ENCODE results near the gene CPNE9.

Gene CPNE9

DNA sequence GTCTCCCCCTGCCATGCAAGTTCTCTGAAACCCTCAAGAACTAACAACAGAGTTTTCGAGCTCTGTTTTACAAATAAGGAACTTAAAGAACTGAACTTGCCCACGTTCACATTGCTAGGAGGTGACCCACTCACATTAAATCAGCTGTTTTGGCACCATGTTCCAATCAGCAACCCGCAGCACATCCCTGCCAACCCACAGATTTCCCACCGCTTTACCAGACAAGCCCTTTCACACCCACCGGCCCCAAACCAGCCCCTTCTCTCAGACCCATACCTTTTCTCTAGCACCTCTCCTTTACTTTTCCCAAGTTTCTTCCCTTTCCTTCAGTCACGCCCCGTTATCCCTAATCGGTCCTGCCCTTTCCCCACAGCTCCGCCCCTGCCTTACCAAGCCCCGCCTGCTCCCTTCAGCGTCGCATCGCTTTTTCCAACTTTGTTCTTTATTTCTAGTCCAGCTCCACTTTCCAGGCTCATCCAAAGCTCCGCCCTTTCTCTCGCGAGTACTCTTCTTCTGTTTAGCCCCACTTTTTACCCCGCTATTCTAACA lies 27.1 kb downstream of the CPNE9 start:
- Histone ChIP-seq H3K36me3 (ENCODE audit: control insufficient read depth in 2 of 2, insufficient read depth in 2 of 2, low read length in 2 of 2) (peaks cover 14 to 15% of the 10 kb centered on the region in 2 donors), H3K9ac (ENCODE audit: low read length in 2 of 2) (peak overlapping the region; percentile 74 to 77), H3K27ac (ENCODE audit: low read length) (peak overlapping the region; percentile 95), H3K4me1 (ENCODE audit: control insufficient read depth, insufficient read depth, low read length) (peaks cover 23% of the 10 kb centered on the region), H3K27me3 (ENCODE audit: control insufficient read depth in 1 of 2, insufficient read depth in 2 of 2, low read length in 2 of 2) (no peaks in the 10 kb centered on the region), H3K9me3 (ENCODE audit: control insufficient read depth in 2 of 2, low read length in 2 of 2) (no peaks in the 10 kb centered on the region), H3K4me3 (ENCODE audit: low read length in 2 of 2) (peak overlapping the region; percentile 84 to 87)

DNA sequence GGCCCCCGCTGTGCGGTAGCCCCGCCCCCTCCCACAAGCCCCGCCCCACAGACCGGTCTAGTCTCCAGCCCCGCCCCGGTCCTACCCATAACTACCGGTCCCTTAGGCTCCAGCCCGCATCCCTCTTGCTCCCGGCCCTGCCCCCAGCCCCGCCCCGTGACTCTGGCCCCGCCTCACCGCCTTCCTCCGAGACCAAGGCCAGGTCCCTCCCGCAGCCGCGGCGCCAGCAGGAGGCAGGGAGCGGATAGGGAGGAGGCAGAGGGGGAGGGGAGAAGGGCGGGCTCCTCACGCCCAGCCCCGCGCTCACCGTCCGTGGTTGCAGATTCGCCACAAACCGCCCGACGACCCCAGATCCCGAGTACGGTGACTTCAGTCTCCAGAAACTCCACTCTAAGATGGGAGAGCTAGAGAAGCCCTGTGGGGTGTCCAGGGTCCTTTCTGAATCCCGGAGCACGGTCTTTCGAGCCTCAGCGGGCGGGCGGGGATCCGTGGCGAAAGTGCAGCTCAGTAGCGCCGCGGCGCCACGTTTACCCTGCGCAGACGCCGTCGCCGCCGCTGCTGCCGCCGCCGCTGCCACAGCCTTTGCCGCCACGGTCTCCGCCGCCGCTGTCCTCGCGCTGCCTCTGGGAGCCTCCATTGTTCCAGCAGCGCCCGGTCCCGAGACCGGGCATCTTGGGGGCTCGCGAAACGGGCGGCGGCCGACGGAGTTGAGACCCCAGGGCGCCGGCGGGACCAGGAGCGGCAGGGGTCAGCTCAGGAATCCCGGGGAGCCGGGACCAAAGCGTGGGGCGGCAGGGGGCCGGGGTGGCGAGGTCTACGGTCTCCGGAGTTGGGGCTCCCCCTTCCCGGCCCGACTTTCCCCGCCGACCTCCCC lies 27.8 kb downstream of the CPNE9 start, which contains the start of gene BRPF1:
TSS of gene BRPF1 (plus strand) at position 530 of the 874 bp plus-strand sequence. CDS start 2,406 bp downstream, outside the sequence.
- Histone ChIP-seq H3K4me1 (ENCODE audit: control insufficient read depth, insufficient read depth, low read length) (peaks cover 23% of the 10 kb centered on the region), H3K27me3 (ENCODE audit: control insufficient read depth in 1 of 2, insufficient read depth in 2 of 2, low read length in 2 of 2) (no peaks in the 10 kb centered on the region), H3K36me3 (ENCODE audit: control insufficient read depth in 2 of 2, insufficient read depth in 2 of 2, low read length in 2 of 2) (peaks cover 15 to 17% of the 10 kb centered on the region in 2 donors), H3K27ac (ENCODE audit: low read length) (peak within 1 kb of the TSS; percentile 95), H3K9me3 (ENCODE audit: control insufficient read depth in 2 of 2, low read length in 2 of 2) (no peaks in the 10 kb centered on the region), H3K9ac (ENCODE audit: low read length in 2 of 2) (peak within 1 kb of the TSS; percentile 77 to 98), H3K4me3 (ENCODE audit: low read length in 2 of 2) (peak within 1 kb of the TSS; percentile 87 to 89)

DNA sequence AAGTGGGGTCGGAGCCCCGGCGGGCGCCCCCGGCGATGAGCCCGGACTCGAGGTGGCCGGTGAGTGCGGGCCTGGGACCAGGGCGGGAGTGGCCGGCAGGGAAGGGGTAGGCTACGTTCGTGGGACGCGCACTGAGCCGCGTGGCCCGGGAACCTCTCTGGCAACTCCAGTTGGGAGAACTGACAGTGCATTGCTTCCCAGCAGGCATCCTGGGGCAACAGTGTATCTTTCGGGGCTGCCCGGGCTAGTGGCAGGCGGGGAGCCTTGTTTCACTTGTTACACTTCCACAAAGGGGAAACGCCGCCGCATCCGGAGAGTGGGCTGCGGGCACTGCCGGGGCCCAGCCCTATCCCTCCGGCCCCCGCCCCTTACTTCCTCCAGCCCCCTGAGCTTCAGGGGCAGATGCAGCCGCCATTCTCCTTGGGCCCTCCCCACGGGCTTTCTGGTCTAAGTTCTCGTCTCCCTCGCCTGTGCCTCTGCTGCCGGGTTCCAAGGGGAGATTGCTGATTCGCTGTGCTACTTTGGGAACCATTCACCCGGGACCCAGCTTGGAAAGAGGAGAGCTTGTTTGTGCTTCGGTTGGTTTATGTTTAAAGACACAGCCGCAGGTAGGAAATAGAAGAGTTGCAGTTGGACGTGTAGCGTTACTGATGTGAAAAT lies 28.6 kb downstream of the CPNE9 start:
- Histone ChIP-seq H3K9me3 (ENCODE audit: control insufficient read depth in 2 of 2, low read length in 2 of 2) (no peaks in the 10 kb centered on the region), H3K27ac (ENCODE audit: low read length) (peak overlapping the region; percentile 95), H3K9ac (ENCODE audit: low read length in 2 of 2) (peak overlapping the region; percentile 59 to 98), H3K4me3 (ENCODE audit: low read length in 2 of 2) (peak overlapping the region; percentile 76 to 89), H3K4me1 (ENCODE audit: control insufficient read depth, insufficient read depth, low read length) (peaks cover 23% of the 10 kb centered on the region), H3K36me3 (ENCODE audit: control insufficient read depth in 2 of 2, insufficient read depth in 2 of 2, low read length in 2 of 2) (peaks cover 21% of the 10 kb centered on the region in 2 donors), H3K27me3 (ENCODE audit: control insufficient read depth in 1 of 2, insufficient read depth in 2 of 2, low read length in 2 of 2) (no peaks in the 10 kb centered on the region)

DNA sequence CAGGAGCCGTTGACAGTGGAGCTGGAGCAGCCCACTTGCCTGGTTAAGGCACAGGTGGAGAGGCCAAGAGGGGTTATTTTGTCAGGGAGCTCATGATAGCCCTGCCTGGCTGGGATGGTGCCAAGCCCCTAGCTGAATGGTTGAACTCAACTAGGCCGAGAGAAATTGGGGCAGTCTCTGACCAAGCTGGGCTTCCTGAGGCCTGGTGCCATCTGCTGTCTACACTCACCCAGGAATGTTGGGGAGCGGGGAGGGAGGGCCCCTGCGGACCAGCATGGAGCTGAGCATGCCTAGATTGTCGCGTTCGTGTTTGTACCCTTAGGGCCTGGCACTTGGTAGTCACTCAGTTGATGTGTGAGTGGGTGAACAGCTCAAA lies 29.1 kb downstream of the CPNE9 start:
- H3K9me3 ChIP-seq (ENCODE audit: control insufficient read depth in 2 of 2, low read length in 2 of 2), result no peaks in the 10 kb centered on the region
- H3K27me3 ChIP-seq (ENCODE audit: control insufficient read depth in 1 of 2, insufficient read depth in 2 of 2, low read length in 2 of 2), result no peaks in the 10 kb centered on the region
- peaks cover 23% of the 10 kb centered on the region for H3K4me1 ChIP-seq (ENCODE audit: control insufficient read depth, insufficient read depth, low read length)
- peaks cover 24 to 26% of the 10 kb centered on the region in 2 donors for H3K36me3 ChIP-seq (ENCODE audit: control insufficient read depth in 2 of 2, insufficient read depth in 2 of 2, low read length in 2 of 2)
- H3K9ac ChIP-seq (ENCODE audit: low read length in 2 of 2), result peak overlapping the region; percentile 59 to 98
- H3K4me3 ChIP-seq (ENCODE audit: low read length in 2 of 2), result peak overlapping the region; percentile 76 to 89
- no peak overlapping the region for H3K27ac ChIP-seq (ENCODE audit: low read length)

DNA sequence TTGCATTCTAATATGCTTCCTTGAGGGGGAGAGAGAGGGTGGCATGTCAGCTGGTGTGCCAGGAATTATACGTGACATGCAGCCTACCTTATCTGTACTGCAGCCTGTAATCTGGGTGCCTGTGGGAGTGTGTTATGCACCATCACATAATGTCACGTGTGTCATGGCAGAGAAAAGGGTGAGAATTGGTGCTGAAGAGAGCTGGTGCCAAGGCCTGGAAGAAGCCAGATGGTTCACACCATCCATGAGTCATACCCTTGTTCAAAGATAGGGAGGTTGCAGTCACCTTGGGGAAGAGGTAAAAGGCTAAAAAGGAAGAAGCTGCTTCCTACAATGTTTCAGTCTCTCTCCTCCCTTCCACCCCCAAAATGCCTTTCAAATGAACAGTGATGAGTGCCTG lies 33.2 kb downstream of the CPNE9 start:
- peaks cover 60 to 62% of the 10 kb centered on the region in 2 donors for H3K36me3 ChIP-seq (ENCODE audit: control insufficient read depth in 2 of 2, insufficient read depth in 2 of 2, low read length in 2 of 2)

DNA sequence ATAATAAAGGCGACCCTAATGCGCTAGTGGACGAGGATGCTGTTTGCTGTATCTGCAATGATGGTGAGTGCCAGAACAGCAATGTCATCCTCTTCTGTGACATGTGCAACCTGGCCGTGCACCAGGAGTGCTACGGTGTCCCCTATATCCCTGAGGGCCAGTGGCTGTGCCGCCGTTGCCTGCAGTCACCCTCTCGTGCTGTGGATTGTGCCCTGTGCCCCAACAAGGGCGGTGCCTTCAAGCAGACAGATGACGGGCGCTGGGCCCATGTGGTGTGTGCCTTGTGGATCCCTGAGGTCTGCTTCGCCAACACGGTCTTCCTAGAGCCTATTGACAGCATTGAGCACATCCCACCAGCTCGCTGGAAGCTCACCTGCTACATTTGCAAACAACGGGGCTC lies 35.5 kb downstream of the CPNE9 start:
- Histone ChIP-seq H3K4me3 (ENCODE audit: low read length in 2 of 2) (no peak overlapping the region), H3K4me1 (ENCODE audit: control insufficient read depth, insufficient read depth, low read length) (peaks cover 3% of the 10 kb centered on the region), H3K9ac (ENCODE audit: low read length in 2 of 2) (no peak overlapping the region), H3K9me3 (ENCODE audit: control insufficient read depth in 2 of 2, low read length in 2 of 2) (no peaks in the 10 kb centered on the region), H3K27me3 (ENCODE audit: control insufficient read depth in 1 of 2, insufficient read depth in 2 of 2, low read length in 2 of 2) (no peaks in the 10 kb centered on the region), H3K27ac (ENCODE audit: low read length) (no peak overlapping the region), H3K36me3 (ENCODE audit: control insufficient read depth in 2 of 2, insufficient read depth in 2 of 2, low read length in 2 of 2) (peaks cover 81 to 84% of the 10 kb centered on the region in 2 donors)

More for the DNA sequence above, 33.2 kb downstream of the CPNE9 start:
- H3K4me1 ChIP-seq (ENCODE audit: control insufficient read depth, insufficient read depth, low read length), result peaks cover 22% of the 10 kb centered on the region
- no peaks in the 10 kb centered on the region for H3K27me3 ChIP-seq (ENCODE audit: control insufficient read depth in 1 of 2, insufficient read depth in 2 of 2, low read length in 2 of 2)
- no peak overlapping the region for H3K9ac ChIP-seq (ENCODE audit: low read length in 2 of 2)
- no peaks in the 10 kb centered on the region for H3K9me3 ChIP-seq (ENCODE audit: control insufficient read depth in 2 of 2, low read length in 2 of 2)
- H3K4me3 ChIP-seq (ENCODE audit: low read length in 2 of 2), result no peak overlapping the region
- no peak overlapping the region for H3K27ac ChIP-seq (ENCODE audit: low read length)

DNA sequence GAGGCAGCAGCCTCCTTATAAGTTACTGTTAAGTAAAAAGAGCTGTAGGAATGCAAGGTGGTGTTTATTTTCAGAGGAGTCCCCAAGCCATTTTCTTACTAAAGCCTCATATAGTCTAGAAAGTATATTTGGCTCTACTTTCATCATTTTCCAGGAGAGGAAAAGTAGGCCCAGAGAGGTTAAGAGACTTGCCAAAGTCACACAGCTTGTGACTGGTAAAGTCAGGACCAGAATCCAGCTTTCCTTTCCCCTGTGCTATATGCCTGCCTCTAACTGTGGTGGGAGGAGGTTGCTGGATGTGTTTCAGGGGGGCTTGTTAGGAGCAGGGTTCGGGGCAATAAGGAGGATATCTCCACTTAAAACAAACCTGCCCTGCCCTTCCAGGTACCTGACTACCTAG lies 38.9 kb downstream of the CPNE9 start:
- H3K9ac ChIP-seq (ENCODE audit: low read length in 2 of 2), result no peak overlapping the region
- H3K4me3 ChIP-seq (ENCODE audit: low read length in 2 of 2), result no peak overlapping the region
- H3K36me3 ChIP-seq (ENCODE audit: control insufficient read depth in 2 of 2, insufficient read depth in 2 of 2, low read length in 2 of 2), result peaks cover 90 to 96% of the 10 kb centered on the region in 2 donors
- H3K27ac ChIP-seq (ENCODE audit: low read length), result no peak overlapping the region
- H3K4me1 ChIP-seq (ENCODE audit: control insufficient read depth, insufficient read depth, low read length), result peaks cover 5% of the 10 kb centered on the region
- H3K27me3 ChIP-seq (ENCODE audit: control insufficient read depth in 1 of 2, insufficient read depth in 2 of 2, low read length in 2 of 2), result no peaks in the 10 kb centered on the region
- no peaks in the 10 kb centered on the region for H3K9me3 ChIP-seq (ENCODE audit: control insufficient read depth in 2 of 2, low read length in 2 of 2)

DNA sequence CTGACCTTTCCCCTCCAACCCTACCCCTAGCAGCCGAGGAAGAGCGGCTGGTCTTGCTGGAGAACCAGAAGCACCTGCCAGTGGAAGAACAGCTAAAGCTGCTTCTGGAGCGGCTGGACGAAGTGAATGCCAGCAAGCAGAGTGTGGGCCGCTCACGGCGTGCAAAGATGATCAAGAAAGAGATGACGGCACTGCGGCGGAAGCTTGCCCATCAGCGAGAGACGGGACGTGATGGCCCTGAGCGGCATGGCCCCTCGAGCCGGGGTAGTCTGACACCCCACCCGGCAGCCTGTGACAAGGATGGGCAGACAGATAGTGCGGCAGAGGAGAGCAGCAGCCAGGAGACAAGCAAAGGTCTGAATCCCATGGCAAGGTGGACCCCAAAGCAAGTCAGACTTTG lies 39.9 kb downstream of the CPNE9 start:
- Histone ChIP-seq H3K9me3 (ENCODE audit: control insufficient read depth in 2 of 2, low read length in 2 of 2) (no peaks in the 10 kb centered on the region), H3K4me1 (ENCODE audit: control insufficient read depth, insufficient read depth, low read length) (peaks cover 7% of the 10 kb centered on the region), H3K9ac (ENCODE audit: low read length in 2 of 2) (no peak overlapping the region), H3K27ac (ENCODE audit: low read length) (no peak overlapping the region), H3K27me3 (ENCODE audit: control insufficient read depth in 1 of 2, insufficient read depth in 2 of 2, low read length in 2 of 2) (no peaks in the 10 kb centered on the region), H3K4me3 (ENCODE audit: low read length in 2 of 2) (no peak overlapping the region), H3K36me3 (ENCODE audit: control insufficient read depth in 2 of 2, insufficient read depth in 2 of 2, low read length in 2 of 2) (peaks cover 85 to 96% of the 10 kb centered on the region in 2 donors)

DNA sequence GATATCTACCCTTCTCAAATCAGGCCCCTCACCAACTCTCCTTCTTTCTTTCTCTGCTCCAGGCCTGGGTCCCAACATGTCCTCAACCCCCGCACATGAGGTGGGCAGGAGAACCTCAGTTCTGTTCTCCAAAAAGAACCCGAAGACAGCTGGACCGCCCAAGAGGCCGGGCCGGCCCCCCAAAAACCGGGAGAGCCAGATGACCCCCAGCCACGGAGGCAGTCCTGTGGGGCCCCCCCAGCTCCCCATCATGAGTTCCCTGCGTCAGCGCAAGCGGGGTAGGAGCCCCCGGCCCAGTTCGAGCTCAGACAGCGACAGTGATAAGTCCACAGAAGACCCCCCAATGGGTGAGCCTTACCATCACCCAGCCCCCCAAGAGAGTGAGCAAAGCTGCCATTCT lies 40.5 kb downstream of the CPNE9 start:
- H3K27me3 ChIP-seq (ENCODE audit: control insufficient read depth in 1 of 2, insufficient read depth in 2 of 2, low read length in 2 of 2), result no peaks in the 10 kb centered on the region
- no peak overlapping the region for H3K9ac ChIP-seq (ENCODE audit: low read length in 2 of 2)
- H3K27ac ChIP-seq (ENCODE audit: low read length), result no peak overlapping the region
- no peaks in the 10 kb centered on the region for H3K9me3 ChIP-seq (ENCODE audit: control insufficient read depth in 2 of 2, low read length in 2 of 2)
- peaks cover 12% of the 10 kb centered on the region for H3K4me1 ChIP-seq (ENCODE audit: control insufficient read depth, insufficient read depth, low read length)
- H3K36me3 ChIP-seq (ENCODE audit: control insufficient read depth in 2 of 2, insufficient read depth in 2 of 2, low read length in 2 of 2), result peaks cover 80 to 90% of the 10 kb centered on the region in 2 donors
- H3K4me3 ChIP-seq (ENCODE audit: low read length in 2 of 2), result no peak overlapping the region

DNA sequence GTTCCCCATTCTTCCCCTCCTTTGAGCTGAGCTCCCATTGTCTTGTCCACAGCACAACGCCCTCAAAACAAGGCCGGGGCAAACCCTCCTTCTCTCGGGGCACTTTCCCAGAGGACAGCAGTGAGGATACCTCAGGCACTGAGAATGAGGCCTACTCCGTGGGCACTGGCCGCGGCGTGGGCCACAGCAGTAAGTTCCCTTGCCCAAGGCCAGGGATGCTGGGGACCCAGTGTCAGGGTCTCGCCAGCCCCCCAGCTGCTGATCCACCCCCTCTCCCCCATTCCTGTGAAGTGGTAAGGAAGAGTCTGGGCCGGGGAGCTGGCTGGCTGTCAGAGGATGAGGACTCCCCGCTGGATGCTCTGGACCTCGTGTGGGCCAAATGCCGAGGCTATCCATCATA lies 41.9 kb downstream of the CPNE9 start:
- Histone ChIP-seq H3K9me3 (ENCODE audit: control insufficient read depth in 2 of 2, low read length in 2 of 2) (no peaks in the 10 kb centered on the region), H3K9ac (ENCODE audit: low read length in 2 of 2) (no peak overlapping the region), H3K36me3 (ENCODE audit: control insufficient read depth in 2 of 2, insufficient read depth in 2 of 2, low read length in 2 of 2) (peaks cover 66 to 77% of the 10 kb centered on the region in 2 donors)

More for the DNA sequence above, 41.9 kb downstream of the CPNE9 start:
- H3K4me3 ChIP-seq (ENCODE audit: low read length in 2 of 2), result no peak overlapping the region
- no peak overlapping the region for H3K27ac ChIP-seq (ENCODE audit: low read length)
- no peaks in the 10 kb centered on the region for H3K27me3 ChIP-seq (ENCODE audit: control insufficient read depth in 1 of 2, insufficient read depth in 2 of 2, low read length in 2 of 2)
- H3K4me1 ChIP-seq (ENCODE audit: control insufficient read depth, insufficient read depth, low read length), result peaks cover 20% of the 10 kb centered on the region
